IMR-90 (cell line): ENCODE data around the gene SYNE1.

ENCODE experiments used
- BHLHE40 ChIP-seq: fragments of 150-350 bp; IDR thresholded peaks from 2 replicates; pipeline ENCODE4 v1.6.1; 2016; ENCODE audit warnings: mild to moderate bottlenecking, low read depth, low read length
- CEBPB ChIP-seq: IDR thresholded peaks from 2 replicates; pipeline ENCODE4 v1.6.1; 2012; ENCODE audit warnings: low read depth, low read length, improper control_type of control experiment
- CHD1 ChIP-seq: IDR thresholded peaks from 2 replicates; pipeline ENCODE4 v1.6.1; 2012; ENCODE audit warnings: low read depth, low read length, improper control_type of control experiment
- MXI1 ChIP-seq: IDR thresholded peaks from 2 replicates; pipeline ENCODE4 v1.6.1; 2012; ENCODE audit warnings: low read depth, mild to moderate bottlenecking, low read length, moderate library complexity, borderline replicate concordance
- POLR2A ChIP-seq: IDR thresholded peaks from 2 replicates; pipeline ENCODE4 v1.6.1; 2012; ENCODE audit warnings: mild to moderate bottlenecking, low read depth, low read length
- RCOR1 ChIP-seq: IDR thresholded peaks from 2 replicates; pipeline ENCODE4 v1.6.1; 2012; ENCODE audit warnings: mild to moderate bottlenecking, low read length, improper control_type of control experiment; ENCODE audit not compliant: insufficient replicate concordance
- RFX5 ChIP-seq: IDR thresholded peaks from 2 replicates; pipeline ENCODE4 v1.8.0; 2012; ENCODE audit warnings: low read depth, mild to moderate bottlenecking, low read length, moderate library complexity
- SMC3 ChIP-seq: fragments of 150-350 bp; IDR thresholded peaks from 2 replicates; pipeline ENCODE4 v1.6.1; 2016; ENCODE audit warnings: low read depth, mild to moderate bottlenecking, antibody characterized with exemption, low read length, moderate library complexity
- TF ChIP-seq, protein P1 (sequence below): conservative IDR thresholded peaks from 2 replicates; pipeline ENCODE4 v1.5.1; 2012; ENCODE audit warnings: mild to moderate bottlenecking, low read depth, low read length, improper control_type of control experiment
- TF ChIP-seq, protein P2 (sequence below): fragments of 150-350 bp; IDR thresholded peaks from 2 replicates; pipeline ENCODE4 v1.6.1; 2017; ENCODE audit warnings: mild to moderate bottlenecking, antibody characterized with exemption, low read length, low read depth

DNA sequence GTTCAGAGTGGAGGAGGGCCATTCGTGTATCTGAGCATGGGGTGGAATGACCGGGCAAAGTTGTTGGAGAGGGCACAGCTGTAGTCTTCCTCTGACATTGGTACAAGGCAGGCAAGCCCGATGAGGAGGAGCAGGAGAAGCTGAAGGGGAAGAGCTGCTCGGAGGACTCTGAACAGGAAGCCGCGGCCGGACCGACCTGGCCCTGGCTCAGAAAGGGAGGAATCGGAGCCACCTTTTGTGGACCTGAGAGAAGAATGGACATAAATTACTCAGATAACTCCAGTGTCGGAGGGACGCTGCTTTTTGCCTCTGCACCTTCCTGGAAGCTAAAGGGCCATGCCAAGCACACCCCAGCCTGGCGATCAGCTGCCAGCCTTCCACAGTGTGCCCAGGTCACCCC lies 514.7 kb downstream of the SYNE1 start:
- TF ChIP-seq POLR2A (no peak), CEBPB (no peak), RCOR1 (no peak), BHLHE40 (no peak), RFX5 (no peak), CHD1 (no peak), MXI1 (no peak), SMC3 (no peak)
- TF ChIP-seq, protein P1, sequence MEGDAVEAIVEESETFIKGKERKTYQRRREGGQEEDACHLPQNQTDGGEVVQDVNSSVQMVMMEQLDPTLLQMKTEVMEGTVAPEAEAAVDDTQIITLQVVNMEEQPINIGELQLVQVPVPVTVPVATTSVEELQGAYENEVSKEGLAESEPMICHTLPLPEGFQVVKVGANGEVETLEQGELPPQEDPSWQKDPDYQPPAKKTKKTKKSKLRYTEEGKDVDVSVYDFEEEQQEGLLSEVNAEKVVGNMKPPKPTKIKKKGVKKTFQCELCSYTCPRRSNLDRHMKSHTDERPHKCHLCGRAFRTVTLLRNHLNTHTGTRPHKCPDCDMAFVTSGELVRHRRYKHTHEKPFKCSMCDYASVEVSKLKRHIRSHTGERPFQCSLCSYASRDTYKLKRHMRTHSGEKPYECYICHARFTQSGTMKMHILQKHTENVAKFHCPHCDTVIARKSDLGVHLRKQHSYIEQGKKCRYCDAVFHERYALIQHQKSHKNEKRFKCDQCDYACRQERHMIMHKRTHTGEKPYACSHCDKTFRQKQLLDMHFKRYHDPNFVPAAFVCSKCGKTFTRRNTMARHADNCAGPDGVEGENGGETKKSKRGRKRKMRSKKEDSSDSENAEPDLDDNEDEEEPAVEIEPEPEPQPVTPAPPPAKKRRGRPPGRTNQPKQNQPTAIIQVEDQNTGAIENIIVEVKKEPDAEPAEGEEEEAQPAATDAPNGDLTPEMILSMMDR = no peak
- TF ChIP-seq, protein P2, sequence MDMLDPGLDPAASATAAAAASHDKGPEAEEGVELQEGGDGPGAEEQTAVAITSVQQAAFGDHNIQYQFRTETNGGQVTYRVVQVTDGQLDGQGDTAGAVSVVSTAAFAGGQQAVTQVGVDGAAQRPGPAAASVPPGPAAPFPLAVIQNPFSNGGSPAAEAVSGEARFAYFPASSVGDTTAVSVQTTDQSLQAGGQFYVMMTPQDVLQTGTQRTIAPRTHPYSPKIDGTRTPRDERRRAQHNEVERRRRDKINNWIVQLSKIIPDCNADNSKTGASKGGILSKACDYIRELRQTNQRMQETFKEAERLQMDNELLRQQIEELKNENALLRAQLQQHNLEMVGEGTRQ = no peak
